SU-DHL-6 (cell line): ENCODE results near the gene QKI.

Experiments
- EZH2phosphoT487 ChIP-seq: fragments of 200-600 bp; sonication (generic), shearing (Covaris generic); conservative IDR thresholded peaks from 2 replicates; pipeline ENCODE4 v1.6.1; 2018; ENCODE audit warnings: mild to moderate bottlenecking, antibody characterized with exemption, low read length, moderate library complexity, mixed read lengths
- TF ChIP-seq, protein P1 (sequence below): fragments of 200-600 bp; sonication (generic); IDR thresholded peaks from one replicate; pipeline ENCODE4 v1.5.1; 2017; ENCODE audit warnings: antibody characterized with exemption, mild to moderate bottlenecking, low read length, moderate library complexity; ENCODE audit not compliant: insufficient read depth, poor library complexity, severe bottlenecking

DNA sequence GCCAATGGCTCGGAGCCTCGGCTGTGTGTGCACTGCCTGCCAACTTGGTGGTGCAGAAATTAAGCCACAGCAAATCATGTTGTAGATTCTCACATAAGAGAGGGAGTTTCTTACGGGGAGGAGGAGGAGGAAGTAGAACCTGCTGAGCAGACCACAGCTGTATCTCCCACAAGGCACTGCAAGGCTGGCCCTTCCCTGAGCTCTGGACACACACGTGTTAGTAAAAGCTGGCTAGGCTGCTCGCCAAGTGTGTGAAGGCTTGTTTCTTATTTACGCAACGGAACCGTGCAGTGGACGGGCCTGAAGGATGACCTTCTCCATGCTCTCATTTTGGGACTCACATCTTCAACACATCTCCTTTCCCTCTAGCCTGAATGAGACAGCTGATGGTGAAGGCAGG, 15.7 kb upstream of the QKI start:
- TF ChIP-seq EZH2phosphoT487: no peak
- TF ChIP-seq, protein P1, sequence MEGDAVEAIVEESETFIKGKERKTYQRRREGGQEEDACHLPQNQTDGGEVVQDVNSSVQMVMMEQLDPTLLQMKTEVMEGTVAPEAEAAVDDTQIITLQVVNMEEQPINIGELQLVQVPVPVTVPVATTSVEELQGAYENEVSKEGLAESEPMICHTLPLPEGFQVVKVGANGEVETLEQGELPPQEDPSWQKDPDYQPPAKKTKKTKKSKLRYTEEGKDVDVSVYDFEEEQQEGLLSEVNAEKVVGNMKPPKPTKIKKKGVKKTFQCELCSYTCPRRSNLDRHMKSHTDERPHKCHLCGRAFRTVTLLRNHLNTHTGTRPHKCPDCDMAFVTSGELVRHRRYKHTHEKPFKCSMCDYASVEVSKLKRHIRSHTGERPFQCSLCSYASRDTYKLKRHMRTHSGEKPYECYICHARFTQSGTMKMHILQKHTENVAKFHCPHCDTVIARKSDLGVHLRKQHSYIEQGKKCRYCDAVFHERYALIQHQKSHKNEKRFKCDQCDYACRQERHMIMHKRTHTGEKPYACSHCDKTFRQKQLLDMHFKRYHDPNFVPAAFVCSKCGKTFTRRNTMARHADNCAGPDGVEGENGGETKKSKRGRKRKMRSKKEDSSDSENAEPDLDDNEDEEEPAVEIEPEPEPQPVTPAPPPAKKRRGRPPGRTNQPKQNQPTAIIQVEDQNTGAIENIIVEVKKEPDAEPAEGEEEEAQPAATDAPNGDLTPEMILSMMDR: no peak
